Neural cell (in vitro differentiated cells): ENCODE measurements around the gene SLCO4A1.

Source experiments
- CTCF ChIP-seq: fragments of 450-650 bp; IDR thresholded peaks from 2 replicates; pipeline ENCODE4 v1.5.1; 2014; ENCODE audit warnings: antibody characterized with exemption, mild to moderate bottlenecking, moderate library complexity; ENCODE audit not compliant: poor library complexity, severe bottlenecking
- EZH2 ChIP-seq: fragments of 200-600, 300-800 bp; shearing (Covaris generic), sonication (generic); IDR thresholded peaks from 2 replicates; pipeline ENCODE4 v1.6.1; 2014; ENCODE audit warnings: antibody characterized with exemption, low read length, borderline replicate concordance, mild to moderate bottlenecking; ENCODE audit not compliant: insufficient read depth, poor library complexity, severe bottlenecking
- POLR2AphosphoS5 ChIP-seq: IDR thresholded peaks from 2 replicates; pipeline ENCODE4 v1.6.1; 2012

GRCh38 chr20:62592506-62593177 lies 49.7 kb upstream of the SLCO4A1 start:
- TF ChIP-seq EZH2 (no peak), POLR2AphosphoS5 (no peak), CTCF (no peak)
